ENCODE data around the gene DERL2. TPM values are rescaled to one million over a fixed set of nuclear protein-coding genes. Genes with fewer than 3 reads are reported as not detected.

Gene DERL2
- total and polyA plus RNA-seq, 2 experiments from 2014 or later, result 54.3 to 136 TPM

DNA sequence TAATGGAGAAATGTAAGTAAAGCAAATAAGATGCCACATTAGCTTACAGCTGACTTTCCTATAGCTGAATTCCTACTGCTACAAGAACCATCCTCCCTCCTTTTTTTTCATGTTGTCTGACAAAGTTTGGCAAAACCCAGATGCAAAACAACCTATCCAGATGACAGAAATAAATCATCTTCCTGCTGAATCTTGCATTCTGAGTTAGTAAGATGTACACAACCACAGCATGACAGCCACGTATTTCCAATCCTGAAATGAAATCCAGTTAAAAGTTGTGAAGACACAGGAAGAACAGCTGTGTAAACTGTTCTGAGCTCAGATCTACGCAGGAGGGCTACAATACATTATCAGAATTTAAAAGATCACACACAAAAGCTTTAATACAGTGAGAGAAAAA is 12.1 kb downstream of the DERL2 start:
- TF ChIP-seq, protein P1, sequence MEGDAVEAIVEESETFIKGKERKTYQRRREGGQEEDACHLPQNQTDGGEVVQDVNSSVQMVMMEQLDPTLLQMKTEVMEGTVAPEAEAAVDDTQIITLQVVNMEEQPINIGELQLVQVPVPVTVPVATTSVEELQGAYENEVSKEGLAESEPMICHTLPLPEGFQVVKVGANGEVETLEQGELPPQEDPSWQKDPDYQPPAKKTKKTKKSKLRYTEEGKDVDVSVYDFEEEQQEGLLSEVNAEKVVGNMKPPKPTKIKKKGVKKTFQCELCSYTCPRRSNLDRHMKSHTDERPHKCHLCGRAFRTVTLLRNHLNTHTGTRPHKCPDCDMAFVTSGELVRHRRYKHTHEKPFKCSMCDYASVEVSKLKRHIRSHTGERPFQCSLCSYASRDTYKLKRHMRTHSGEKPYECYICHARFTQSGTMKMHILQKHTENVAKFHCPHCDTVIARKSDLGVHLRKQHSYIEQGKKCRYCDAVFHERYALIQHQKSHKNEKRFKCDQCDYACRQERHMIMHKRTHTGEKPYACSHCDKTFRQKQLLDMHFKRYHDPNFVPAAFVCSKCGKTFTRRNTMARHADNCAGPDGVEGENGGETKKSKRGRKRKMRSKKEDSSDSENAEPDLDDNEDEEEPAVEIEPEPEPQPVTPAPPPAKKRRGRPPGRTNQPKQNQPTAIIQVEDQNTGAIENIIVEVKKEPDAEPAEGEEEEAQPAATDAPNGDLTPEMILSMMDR (IDR thresholded peaks at IDR 0.05; ENCODE audit: poor library complexity), result no peak
- TF ChIP-seq EZH2phosphoT487 (IDR thresholded peaks at IDR 0.05; ENCODE audit: low read depth, severe bottlenecking, unreplicated experiment) (no peak), EZH2 (IDR thresholded peaks at IDR 0.05; ENCODE audit: borderline replicate concordance) (no peak)
- no peaks in the 10 kb centered on the region for H3K4me1 ChIP-seq (ENCODE audit: insufficient read depth)
- H3K27me3 ChIP-seq, result no peaks in the 10 kb centered on the region
- no peak overlapping the region for H2AFZ ChIP-seq
- no peaks in the 10 kb centered on the region for H4K20me1 ChIP-seq (ENCODE audit: insufficient read depth, poor library complexity, severe bottlenecking)
- H3K9me2 ChIP-seq (replicated peaks; ENCODE audit: insufficient read depth), result no peaks in the 10 kb centered on the region
- no peak for DNase-seq (ENCODE audit: low spot score)
- no peaks in the 10 kb centered on the region for H3K9me3 ChIP-seq (ENCODE audit: low read depth)
- peaks cover 4% of the 10 kb centered on the region for H3K36me3 ChIP-seq (replicated peaks; ENCODE audit: insufficient read depth, low read depth)
- H3K4me2 ChIP-seq, result no peak overlapping the region
- 88% methylated on average over 2 of the region's 2 CpGs for WGBS (ENCODE audit: low lambda C conversion rate, missing lambda C conversion rate)
- no peak overlapping the region for H3K27ac ChIP-seq
- H3K79me2 ChIP-seq, result peaks cover 3% of the 10 kb centered on the region
- no peak overlapping the region for H3K4me3 ChIP-seq

DNA sequence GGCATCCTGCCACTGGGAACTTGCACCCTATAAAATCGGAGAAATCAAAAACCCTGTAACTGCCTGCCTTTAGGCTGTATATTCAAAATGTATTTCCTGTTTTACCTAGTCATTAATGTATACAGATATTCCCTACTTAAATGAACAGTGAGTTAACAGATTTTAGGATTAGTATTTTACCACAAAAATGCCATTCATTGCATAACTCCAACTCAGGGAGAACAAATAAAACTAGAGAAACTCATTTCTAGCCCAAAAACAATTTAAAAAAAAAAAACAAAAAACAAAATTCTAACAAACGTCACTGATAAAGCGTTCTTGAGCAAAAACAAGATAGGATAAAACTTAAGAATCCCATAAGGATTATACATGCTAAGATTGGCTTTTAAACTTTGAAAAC is 13.5 kb downstream of the DERL2 start:
- Histone ChIP-seq H3K27me3 (no peaks in the 10 kb centered on the region), H3K4me3 (no peak overlapping the region), H3K79me2 (peaks cover 12% of the 10 kb centered on the region), H3K36me3 (replicated peaks; ENCODE audit: insufficient read depth, low read depth) (peaks cover 4% of the 10 kb centered on the region), H3K9me3 (ENCODE audit: low read depth) (no peaks in the 10 kb centered on the region), H2AFZ (no peak overlapping the region), H3K4me2 (no peak overlapping the region), H4K20me1 (ENCODE audit: insufficient read depth, poor library complexity, severe bottlenecking) (no peaks in the 10 kb centered on the region), H3K4me1 (ENCODE audit: insufficient read depth) (no peaks in the 10 kb centered on the region), H3K9me2 (replicated peaks; ENCODE audit: insufficient read depth) (no peaks in the 10 kb centered on the region), H3K27ac (no peak overlapping the region)
- WGBS (ENCODE audit: low lambda C conversion rate, missing lambda C conversion rate), result 88% methylated on average over 3 of the region's 3 CpGs
- TF ChIP-seq EZH2 (IDR thresholded peaks at IDR 0.05; ENCODE audit: borderline replicate concordance), result no peak
- TF ChIP-seq EZH2phosphoT487 (IDR thresholded peaks at IDR 0.05; ENCODE audit: low read depth, severe bottlenecking, unreplicated experiment), result no peak
- TF ChIP-seq, protein P1 (IDR thresholded peaks at IDR 0.05; ENCODE audit: poor library complexity), result no peak
- no peak for DNase-seq (ENCODE audit: low spot score)

DNA sequence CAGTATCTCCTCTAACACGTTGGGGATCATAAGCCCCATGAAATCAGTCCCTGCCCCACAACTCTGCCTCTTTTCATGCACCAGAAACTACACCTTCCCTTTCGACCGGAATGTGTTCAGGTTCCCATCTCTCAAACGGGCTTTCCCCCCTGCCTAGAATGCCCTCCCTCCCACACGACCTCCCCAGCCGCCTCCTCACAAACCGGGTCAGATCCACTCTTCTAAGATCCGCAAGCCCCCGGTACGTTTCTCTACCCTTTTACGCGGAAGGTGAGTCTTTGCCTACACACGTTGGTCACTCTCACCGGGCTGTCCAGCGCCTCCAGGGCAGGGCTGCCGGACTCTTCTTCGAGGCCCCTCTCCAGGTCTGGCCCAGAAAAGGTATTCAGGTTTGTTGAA is 17.9 kb downstream of the DERL2 start:
- Histone ChIP-seq H2AFZ (peak overlapping the region; percentile 67), H4K20me1 (ENCODE audit: insufficient read depth, poor library complexity, severe bottlenecking) (no peaks in the 10 kb centered on the region), H3K9me2 (replicated peaks; ENCODE audit: insufficient read depth) (no peaks in the 10 kb centered on the region), H3K4me3 (peak overlapping the region; percentile 73), H3K4me2 (peak overlapping the region; percentile 92), H3K36me3 (replicated peaks; ENCODE audit: insufficient read depth, low read depth) (no peaks in the 10 kb centered on the region), H3K27ac (peak overlapping the region; percentile 32), H3K79me2 (peaks cover 53% of the 10 kb centered on the region), H3K4me1 (ENCODE audit: insufficient read depth) (peaks cover 9% of the 10 kb centered on the region), H3K9me3 (ENCODE audit: low read depth) (no peaks in the 10 kb centered on the region), H3K27me3 (no peaks in the 10 kb centered on the region)
- under 1% methylated on average over 17 of the region's 17 CpGs for WGBS (ENCODE audit: low lambda C conversion rate, missing lambda C conversion rate)
- no peak for DNase-seq (ENCODE audit: low spot score)
- TF ChIP-seq, protein P1 (IDR thresholded peaks at IDR 0.05; ENCODE audit: poor library complexity), result no peak
- TF ChIP-seq EZH2phosphoT487 (IDR thresholded peaks at IDR 0.05; ENCODE audit: low read depth, severe bottlenecking, unreplicated experiment) (no peak), EZH2 (IDR thresholded peaks at IDR 0.05; ENCODE audit: borderline replicate concordance) (no peak)

DNA sequence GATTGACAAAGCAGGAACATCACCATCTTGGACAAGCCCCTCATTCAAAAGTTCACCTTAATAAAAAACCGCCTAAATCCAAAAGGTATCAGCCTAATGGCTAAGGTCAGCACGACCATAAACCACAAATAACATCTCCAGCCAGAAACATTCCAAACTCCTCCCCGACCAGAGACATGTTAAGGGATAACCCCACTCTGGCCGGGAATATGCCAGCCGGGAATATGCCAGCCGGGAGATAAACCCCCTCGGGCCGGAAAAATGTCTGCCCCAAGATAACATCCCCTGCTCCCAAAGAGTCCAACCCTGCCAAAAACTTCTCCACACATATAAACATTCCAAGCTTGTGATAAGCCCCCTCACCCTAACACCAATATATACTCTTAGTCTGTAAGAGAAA is 18.6 kb downstream of the DERL2 start:
- WGBS (ENCODE audit: low lambda C conversion rate, missing lambda C conversion rate), result 3% methylated on average over 8 of the region's 8 CpGs

More for the DNA sequence above, 18.6 kb downstream of the DERL2 start:
- Histone ChIP-seq H3K79me2 (peaks cover 60% of the 10 kb centered on the region), H3K4me2 (peak overlapping the region; percentile 92), H3K4me1 (ENCODE audit: insufficient read depth) (peaks cover 9% of the 10 kb centered on the region), H3K4me3 (peak overlapping the region; percentile 73), H3K9me2 (replicated peaks; ENCODE audit: insufficient read depth) (no peaks in the 10 kb centered on the region), H3K9me3 (ENCODE audit: low read depth) (no peaks in the 10 kb centered on the region), H3K36me3 (replicated peaks; ENCODE audit: insufficient read depth, low read depth) (no peaks in the 10 kb centered on the region), H3K27me3 (no peaks in the 10 kb centered on the region), H4K20me1 (ENCODE audit: insufficient read depth, poor library complexity, severe bottlenecking) (no peaks in the 10 kb centered on the region), H2AFZ (peak overlapping the region; percentile 67), H3K27ac (peak overlapping the region; percentile 32)
- DNase-seq (ENCODE audit: low spot score), result no peak
- TF ChIP-seq, protein P1 (IDR thresholded peaks at IDR 0.05; ENCODE audit: poor library complexity), result no peak
- TF ChIP-seq EZH2 (IDR thresholded peaks at IDR 0.05; ENCODE audit: borderline replicate concordance) (no peak), EZH2phosphoT487 (IDR thresholded peaks at IDR 0.05; ENCODE audit: low read depth, severe bottlenecking, unreplicated experiment) (no peak)
